Keratinocyte (primary cell): ENCODE measurements around the gene SLX4IP. TPM values are rescaled to one million over a fixed set of nuclear protein-coding genes. Genes with fewer than 3 reads are reported as not detected.
A peak's percentile ranks its signal among the peaks of the same experiment; 100 is the strongest.

ENCODE experiments used
- DNase-seq: peaks from one replicate; pipeline ENCODE4 v3.0.0-alpha.2; 2011; ENCODE audit warnings: low read depth, missing footprints, low spot score
- FAIRE-seq: peaks from 2 replicates; lab custom pipeline; 2011; peaks lifted over from hg19 to GRCh38; lab: Jason Lieb, UNC
- H2AFZ ChIP-seq: 2 replicates; pipeline ENCODE4 v1.6.0; 2012; ENCODE audit warnings: low read length, control low read depth, inconsistent platforms; ENCODE audit not compliant: control insufficient read depth
- H3K27ac ChIP-seq: 2 replicates; pipeline ENCODE4 v1.5.1; 2011; ENCODE audit warnings: low read length; ENCODE audit not compliant: control insufficient read depth, insufficient read depth
- H3K27me3 ChIP-seq: 3 replicates; pipeline ENCODE4 v1.6.0; 2011; ENCODE audit warnings: low read length; ENCODE audit not compliant: control insufficient read depth, insufficient read depth; ENCODE audit errors: extremely low read depth
- H3K36me3 ChIP-seq, 2 experiments: 2 replicates in 1 of 2; 3 replicates in 1 of 2; pipeline ENCODE4 v1.5.1; 2011; ENCODE audit warnings: low read length in 2 of 2, mild to moderate bottlenecking in 1 of 2; ENCODE audit not compliant: control insufficient read depth in 2 of 2, insufficient read depth in 2 of 2; ENCODE audit errors: extremely low read depth in 1 of 2
- H3K4me1 ChIP-seq: 3 replicates; pipeline ENCODE4 v1.5.1; 2011; ENCODE audit warnings: low read length; ENCODE audit not compliant: control insufficient read depth, insufficient read depth; ENCODE audit errors: extremely low read depth
- H3K4me2 ChIP-seq: 3 replicates; pipeline ENCODE4 v1.6.0; 2011; ENCODE audit warnings: low read depth, low read length; ENCODE audit not compliant: control insufficient read depth, insufficient read depth; ENCODE audit errors: extremely low read depth
- H3K4me3 ChIP-seq, 3 experiments: fragments of 200-600 bp in 1 of 3; sonication (generic) in 1 of 3; 2 replicates in 2 of 3; 3 replicates in 1 of 3; pipeline ENCODE4 v1.5.1; 2011 to 2016; ENCODE audit warnings: low read length in 3 of 3, mild to moderate bottlenecking in 3 of 3, control low read depth in 2 of 3, inconsistent platforms in 1 of 3, low read depth in 1 of 3, mixed read lengths in 1 of 3, mixed run types in 1 of 3, moderate library complexity in 1 of 3; ENCODE audit not compliant: control insufficient read depth in 2 of 3, insufficient read depth in 2 of 3; ENCODE audit errors: extremely low read depth in 1 of 3
- H3K79me2 ChIP-seq: 2 replicates; pipeline ENCODE4 v1.6.0; 2012; ENCODE audit warnings: low read length; ENCODE audit not compliant: control insufficient read depth, insufficient read depth
- H3K9ac ChIP-seq: 3 replicates; pipeline ENCODE4 v1.6.0; 2011; ENCODE audit warnings: low read length; ENCODE audit not compliant: control insufficient read depth, insufficient read depth; ENCODE audit errors: extremely low read depth
- H3K9me1 ChIP-seq: 3 replicates; pipeline ENCODE4 v1.6.0; 2011; ENCODE audit warnings: low read length; ENCODE audit not compliant: control insufficient read depth, insufficient read depth; ENCODE audit errors: extremely low read depth
- H3K9me3 ChIP-seq: 2 replicates; pipeline ENCODE4 v1.5.1; 2012; ENCODE audit warnings: low read depth, low read length; ENCODE audit not compliant: control insufficient read depth
- H4K20me1 ChIP-seq: 3 replicates; pipeline ENCODE4 v1.6.0; 2011; ENCODE audit warnings: low read length; ENCODE audit not compliant: control insufficient read depth, insufficient read depth; ENCODE audit errors: extremely low read depth
- CTCF ChIP-seq, 3 experiments: IDR thresholded peaks in 1 of 3; conservative IDR thresholded peaks in 1 of 3; optimal IDR thresholded peaks in 1 of 3; 2 replicates in 2 of 3; 3 replicates in 1 of 3; pipeline versions ENCODE3 to v1.5.1; 2011; ENCODE audit warnings: low read length in 3 of 3, mild to moderate bottlenecking in 3 of 3, moderate library complexity in 2 of 3, control low read depth in 1 of 3, inconsistent platforms in 1 of 3; ENCODE audit not compliant: insufficient read depth in 2 of 3; ENCODE audit errors: extremely low read depth in 1 of 3
- EZH2 ChIP-seq: IDR thresholded peaks from one replicate; pipeline ENCODE4 v1.6.1; 2012; ENCODE audit warnings: inconsistent platforms, mild to moderate bottlenecking, low read length, moderate library complexity
- dilution Hi-C: fragments of 300-500 bp; cut with MboI; formaldehyde crosslinking; loops from one replicate; pipeline ENCODE4 v1.7.0; 2020; ENCODE audit warnings: low sequenced_read_pairs; ENCODE audit not compliant: extremely low pct_ligation_motif_present
- polyA plus RNA-seq, 5 experiments: library from polyadenylated mRNA; depleted of rRNA in 3 of 5; stranded (reverse) in 3 of 5; stranded (forward) in 1 of 5; unstranded in 1 of 5; fragments of >200 nt; gene quantifications; 1 replicate in 1 of 5; 2 replicates in 3 of 5; 3 replicates in 1 of 5; pipeline versions ENCODE4 v1.2.1 to v1.2.3, GENCODE V29; 2011 to 2012; ENCODE audit warnings: missing spikeins in 2 of 5, low read depth in 1 of 5, low replicate concordance in 1 of 5

Gene SLX4IP
- polyA plus RNA-seq, 1 donor (not counting 4 experiments of a cell fraction or from before 2014, with no cell fraction given) = 3.0 TPM

- DNase-seq (no peak), FAIRE-seq (no peak)
- no peak overlapping the region for H3K27ac ChIP-seq
- H3K79me2 ChIP-seq = no peaks in the 10 kb centered on the region
- H3K4me1 ChIP-seq = peaks cover 71% of the 10 kb centered on the region
- no peaks in the 10 kb centered on the region for H3K9me1 ChIP-seq
- dilution Hi-C loops = no loop called here
- H4K20me1 ChIP-seq = no peaks in the 10 kb centered on the region
- H2AFZ ChIP-seq = no peak overlapping the region
- no peaks in the 10 kb centered on the region for H3K9me3 ChIP-seq
- no peak overlapping the region for H3K4me2 ChIP-seq
- no peak overlapping the region for H3K9ac ChIP-seq
- no peaks in the 10 kb centered on the region for H3K27me3 ChIP-seq
- no peak overlapping the region for H3K4me3 ChIP-seq
- H3K36me3 ChIP-seq = peaks cover 0 to 3% of the 10 kb centered on the region in 2 experiments
- no peak for TF ChIP-seq EZH2
- no peak for TF ChIP-seq CTCF (optimal IDR thresholded peaks at IDR 0.05 in 1 of 3, IDR thresholded peaks at IDR 0.05 in 1 of 3, conservative IDR thresholded peaks at IDR 0.05 in 1 of 3; ENCODE audit: extremely low read depth in 1 of 3, insufficient read depth in 2 of 3, low read length in 3 of 3)
Measured at GRCh38 chr20:10595985-10596384, 160.9 kb downstream of the SLX4IP start.

DNA sequence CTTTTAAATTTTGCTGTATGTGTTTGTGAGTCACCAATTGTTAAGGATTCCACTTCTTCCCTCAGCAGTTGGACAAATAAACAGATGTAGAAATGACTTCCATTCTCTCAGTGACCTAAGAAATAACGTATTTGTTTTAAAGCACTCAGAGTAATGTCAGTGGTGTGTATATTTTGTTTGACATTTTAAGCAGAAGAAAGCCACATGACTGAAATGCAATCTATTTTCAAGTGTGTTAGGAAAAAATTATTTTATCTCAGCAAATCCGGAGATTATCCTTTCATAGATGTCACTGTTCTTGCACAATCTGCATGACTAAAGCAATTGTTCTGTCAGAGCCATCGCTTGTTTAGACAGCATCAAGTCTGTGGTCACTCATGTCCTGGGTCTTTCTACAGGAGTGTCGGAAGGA lies 161.6 kb downstream of the SLX4IP start:
- no peaks in the 10 kb centered on the region for H3K27me3 ChIP-seq
- DNase-seq (no peak), FAIRE-seq (peak; percentile 43)
- H3K27ac ChIP-seq = no peak overlapping the region
- peaks cover 0 to 3% of the 10 kb centered on the region in 2 experiments for H3K36me3 ChIP-seq
- TF ChIP-seq CTCF (optimal IDR thresholded peaks at IDR 0.05 in 1 of 3, IDR thresholded peaks at IDR 0.05 in 1 of 3, conservative IDR thresholded peaks at IDR 0.05 in 1 of 3; ENCODE audit: extremely low read depth in 1 of 3, insufficient read depth in 2 of 3, low read length in 3 of 3) (no peak), EZH2 (no peak)
- no peak overlapping the region for H3K4me3 ChIP-seq
- H3K4me2 ChIP-seq = no peak overlapping the region
- no peaks in the 10 kb centered on the region for H3K9me3 ChIP-seq
- no peak overlapping the region for H2AFZ ChIP-seq
- dilution Hi-C loops = no loop called here
- no peaks in the 10 kb centered on the region for H3K9me1 ChIP-seq
- H3K4me1 ChIP-seq = peaks cover 64% of the 10 kb centered on the region
- H4K20me1 ChIP-seq = no peaks in the 10 kb centered on the region
- H3K79me2 ChIP-seq = no peaks in the 10 kb centered on the region
- no peak overlapping the region for H3K9ac ChIP-seq
